ENCODE results near the gene METTL13.
A peak's percentile ranks its signal among the peaks of the same experiment; 100 is the strongest.

Gene METTL13, protein sequence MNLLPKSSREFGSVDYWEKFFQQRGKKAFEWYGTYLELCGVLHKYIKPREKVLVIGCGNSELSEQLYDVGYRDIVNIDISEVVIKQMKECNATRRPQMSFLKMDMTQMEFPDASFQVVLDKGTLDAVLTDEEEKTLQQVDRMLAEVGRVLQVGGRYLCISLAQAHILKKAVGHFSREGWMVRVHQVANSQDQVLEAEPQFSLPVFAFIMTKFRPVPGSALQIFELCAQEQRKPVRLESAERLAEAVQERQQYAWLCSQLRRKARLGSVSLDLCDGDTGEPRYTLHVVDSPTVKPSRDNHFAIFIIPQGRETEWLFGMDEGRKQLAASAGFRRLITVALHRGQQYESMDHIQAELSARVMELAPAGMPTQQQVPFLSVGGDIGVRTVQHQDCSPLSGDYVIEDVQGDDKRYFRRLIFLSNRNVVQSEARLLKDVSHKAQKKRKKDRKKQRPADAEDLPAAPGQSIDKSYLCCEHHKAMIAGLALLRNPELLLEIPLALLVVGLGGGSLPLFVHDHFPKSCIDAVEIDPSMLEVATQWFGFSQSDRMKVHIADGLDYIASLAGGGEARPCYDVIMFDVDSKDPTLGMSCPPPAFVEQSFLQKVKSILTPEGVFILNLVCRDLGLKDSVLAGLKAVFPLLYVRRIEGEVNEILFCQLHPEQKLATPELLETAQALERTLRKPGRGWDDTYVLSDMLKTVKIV

DNA sequence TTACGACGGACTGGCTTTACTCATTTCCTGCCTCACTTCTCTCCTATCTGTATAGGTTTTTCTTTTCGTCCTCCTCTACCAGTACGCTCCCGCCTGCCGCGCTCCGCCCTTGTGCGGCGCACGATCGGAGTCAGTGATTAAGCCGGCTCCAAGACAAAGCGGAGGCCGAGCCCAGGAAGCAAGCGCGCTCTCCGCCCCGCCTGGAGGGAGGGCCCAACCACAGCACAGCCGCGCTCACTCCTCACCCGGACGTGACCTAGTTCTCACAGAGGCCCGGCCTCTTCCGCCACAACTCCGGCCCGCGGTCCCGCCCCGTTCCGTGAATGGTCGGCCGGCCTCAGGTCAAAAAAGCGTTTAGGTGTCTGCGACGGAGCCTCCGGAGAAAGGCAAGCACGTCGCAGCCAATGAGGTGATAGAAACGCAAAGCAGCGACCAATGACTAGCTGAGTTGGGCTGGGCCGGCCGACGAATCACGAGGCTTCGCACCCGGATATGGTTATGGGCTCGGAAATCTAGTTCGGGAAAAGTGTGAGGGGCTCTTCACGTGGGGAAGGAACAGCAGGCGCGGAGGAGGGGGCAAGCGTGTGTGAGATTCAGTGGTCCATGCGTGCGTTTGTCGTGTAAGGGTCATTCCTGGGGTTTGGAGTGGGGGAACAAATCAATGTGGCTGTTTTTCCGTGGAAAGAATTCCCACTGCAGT lies at the start of gene METTL13:
Gene METTL13 (plus strand): TSS at position 485 of the 700 bp plus-strand sequence. CDS start 308 bp downstream, outside the sequence.
- peak; percentile 98 for DNase-seq (ENCODE audit: low spot score)

DNA sequence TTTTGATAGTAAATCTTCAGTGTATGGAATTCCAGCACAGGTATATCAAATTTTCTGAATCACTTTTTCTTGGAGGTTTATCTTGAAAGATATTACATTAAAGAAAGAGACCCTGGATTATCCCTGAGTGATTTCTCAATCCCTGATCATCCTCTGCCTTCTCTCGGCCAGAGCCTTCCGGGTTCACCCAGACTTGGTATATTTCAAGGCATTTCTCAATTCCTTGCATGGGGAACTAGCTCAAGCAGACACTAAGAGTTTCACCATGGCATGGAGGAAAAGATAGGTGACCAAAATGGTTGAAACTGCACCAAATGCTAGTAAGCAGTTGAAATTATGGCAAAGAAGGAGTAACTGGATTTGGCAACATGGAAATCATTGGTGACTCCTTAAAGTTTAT lies 45.3 kb upstream of the METTL13 start:
- DNase-seq (ENCODE audit: low spot score): no peak

DNA sequence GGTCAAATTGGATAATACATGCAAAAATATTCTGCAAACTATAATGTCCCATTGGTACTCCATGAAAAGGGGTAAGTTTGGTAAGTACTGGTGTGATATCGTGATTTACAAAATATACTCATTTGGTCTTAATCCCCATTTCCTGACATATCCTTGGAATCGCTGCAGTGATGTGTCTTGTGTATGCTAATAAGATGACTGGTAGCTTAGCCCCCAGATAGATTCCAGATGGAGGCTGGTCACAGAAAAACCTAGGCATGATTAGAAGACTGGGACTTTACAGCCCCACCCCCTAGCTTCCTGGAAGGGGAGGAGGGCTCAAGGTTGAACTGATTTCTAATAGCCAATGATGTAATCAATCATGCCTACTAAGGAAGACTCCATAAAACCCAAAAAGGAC lies 42.5 kb upstream of the METTL13 start:
- no peak for DNase-seq (ENCODE audit: low spot score)

DNA sequence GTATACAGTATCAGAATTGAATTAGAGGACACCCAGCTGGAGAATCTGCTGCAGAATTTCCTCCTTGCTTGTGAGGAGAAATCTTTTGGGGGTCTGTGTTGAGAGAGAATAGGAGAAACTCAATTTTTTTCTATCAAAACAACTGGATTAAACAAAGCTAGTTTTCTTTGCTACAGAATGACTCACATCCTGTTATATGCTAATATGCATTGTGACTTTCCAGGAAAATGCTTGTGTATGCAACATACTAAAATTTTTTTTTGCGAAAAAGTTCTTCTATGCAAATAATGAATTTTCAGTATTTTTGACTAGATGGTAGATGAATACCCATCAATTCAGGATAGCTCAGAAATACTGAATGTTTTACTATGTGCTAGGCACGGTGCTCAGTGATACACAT lies 41.8 kb upstream of the METTL13 start:
- DNase-seq (ENCODE audit: low spot score): no peak

DNA sequence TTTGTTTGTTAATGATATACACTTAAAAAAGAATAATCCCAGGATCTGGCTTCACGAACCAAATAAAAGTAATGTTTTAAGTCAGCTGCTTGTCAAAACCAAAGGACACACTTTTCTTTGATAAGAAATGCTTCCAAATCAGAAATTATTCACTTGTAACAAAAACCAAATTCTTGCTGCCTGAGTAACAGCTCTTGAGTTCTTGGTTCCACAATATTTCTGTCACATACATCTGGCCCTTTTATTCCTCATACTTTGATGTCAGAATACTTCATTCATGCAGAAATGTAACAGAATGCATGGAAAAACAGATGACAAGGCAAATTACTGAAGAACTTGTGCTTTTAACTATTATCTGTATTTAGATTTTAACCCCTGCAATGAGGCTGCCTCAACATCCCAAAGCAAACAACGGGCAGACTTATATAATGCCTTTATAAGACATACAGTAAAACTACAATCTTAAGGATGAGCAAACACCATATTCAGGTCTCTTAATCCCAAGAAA lies 41.0 kb upstream of the METTL13 start:
- no peak for DNase-seq (ENCODE audit: low spot score)

DNA sequence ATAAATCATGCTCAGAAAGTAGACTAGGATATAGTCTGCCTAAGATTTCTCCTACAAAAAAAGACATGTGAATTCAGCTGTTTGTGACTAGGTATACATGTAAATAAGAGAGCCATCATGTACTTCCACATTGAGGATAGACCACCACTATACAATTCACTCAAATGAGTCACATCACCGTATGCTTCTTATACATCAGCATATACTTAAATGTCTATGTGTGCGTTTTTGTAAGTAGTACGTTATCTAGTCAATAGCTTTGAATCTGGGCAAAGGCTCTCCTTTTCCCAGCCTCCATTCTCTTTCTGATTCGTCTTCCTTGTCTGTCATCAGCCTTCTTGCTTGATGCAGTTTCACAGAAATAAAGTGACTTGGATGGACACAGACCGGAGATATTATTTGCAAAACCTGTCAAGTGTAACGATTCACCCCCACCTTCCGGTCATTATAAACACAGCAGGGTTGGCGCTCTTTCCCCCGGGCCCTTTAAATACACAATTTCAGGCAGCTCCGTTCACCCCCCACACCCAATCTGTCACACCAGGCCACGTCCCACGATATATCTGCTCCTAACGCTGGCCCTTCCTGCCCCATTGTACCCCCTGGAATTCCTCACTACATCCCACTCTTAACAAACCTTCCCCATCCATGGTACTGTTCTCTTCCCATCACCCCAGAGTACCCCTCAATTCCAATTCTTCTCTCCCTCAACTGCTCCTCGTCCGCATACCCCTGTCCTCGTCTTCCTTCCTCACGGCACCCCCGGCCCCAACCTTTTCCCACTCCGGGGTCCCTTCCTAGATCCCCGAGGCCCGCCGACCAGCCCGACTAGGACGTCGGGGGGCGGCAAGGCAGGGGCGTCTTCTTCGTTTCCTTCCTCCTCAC lies 40.2 kb upstream of the METTL13 start:
- peak; percentile 33 for DNase-seq (ENCODE audit: low spot score)

DNA sequence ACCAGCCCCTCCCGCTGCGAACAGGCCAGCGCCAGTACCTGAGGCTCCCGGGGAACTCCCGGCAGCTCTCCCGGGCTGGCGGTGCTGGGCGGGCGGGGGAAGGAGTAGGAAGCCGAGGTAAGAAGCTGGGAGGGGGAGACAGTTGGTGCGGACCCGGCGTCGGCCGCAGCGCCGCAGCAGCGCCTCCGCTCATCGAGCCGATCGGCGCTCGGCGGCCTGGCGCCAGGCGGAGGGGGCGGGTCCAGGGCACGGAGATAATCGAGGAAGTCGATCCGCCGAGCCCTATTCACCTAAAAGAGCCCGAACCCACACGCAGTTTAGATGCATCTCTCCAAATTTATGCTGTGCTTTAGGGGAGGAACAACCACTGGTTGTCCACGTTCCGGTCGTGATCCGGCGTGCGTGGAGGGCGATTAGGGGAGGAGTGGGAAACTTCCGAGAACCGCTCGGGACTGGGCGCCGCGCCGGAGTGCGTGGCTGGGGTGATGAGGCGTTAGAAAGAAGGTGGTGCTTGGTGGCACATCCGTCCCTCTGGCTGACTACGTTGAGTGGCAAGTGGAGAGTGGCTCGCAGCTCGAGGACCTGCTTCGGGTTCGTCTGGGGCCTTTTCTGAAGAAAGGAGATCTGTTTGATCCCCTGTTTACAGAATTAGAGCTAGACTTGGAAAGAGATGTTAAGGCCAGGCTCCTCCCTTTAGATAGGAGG lies 39.4 kb upstream of the METTL13 start, which contains the start of gene VAMP4:
Gene VAMP4 (minus strand): TSS at position 194 of the 705 bp plus-strand sequence. CDS start 3,651 bp downstream, outside the sequence.
- peak; percentile 77 for DNase-seq (ENCODE audit: low spot score)

DNA sequence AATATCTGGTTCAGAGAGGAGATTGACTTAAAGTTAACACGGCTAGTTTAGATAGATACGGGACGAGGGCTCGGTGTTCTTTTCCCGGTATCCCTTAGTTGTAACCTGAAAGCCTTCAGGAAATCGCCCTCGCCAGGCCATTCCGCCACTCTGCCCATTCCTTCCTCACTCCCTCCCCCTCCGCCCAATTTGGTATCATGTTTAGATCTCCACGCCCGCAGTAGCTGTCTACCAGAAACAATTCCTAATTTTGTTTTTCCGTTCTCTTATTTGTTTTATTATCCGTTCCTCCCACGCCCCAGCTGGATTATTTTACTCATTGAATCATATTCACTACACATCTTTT lies 38.9 kb upstream of the METTL13 start:
- DNase-seq (ENCODE audit: low spot score): peak; percentile 49

DNA sequence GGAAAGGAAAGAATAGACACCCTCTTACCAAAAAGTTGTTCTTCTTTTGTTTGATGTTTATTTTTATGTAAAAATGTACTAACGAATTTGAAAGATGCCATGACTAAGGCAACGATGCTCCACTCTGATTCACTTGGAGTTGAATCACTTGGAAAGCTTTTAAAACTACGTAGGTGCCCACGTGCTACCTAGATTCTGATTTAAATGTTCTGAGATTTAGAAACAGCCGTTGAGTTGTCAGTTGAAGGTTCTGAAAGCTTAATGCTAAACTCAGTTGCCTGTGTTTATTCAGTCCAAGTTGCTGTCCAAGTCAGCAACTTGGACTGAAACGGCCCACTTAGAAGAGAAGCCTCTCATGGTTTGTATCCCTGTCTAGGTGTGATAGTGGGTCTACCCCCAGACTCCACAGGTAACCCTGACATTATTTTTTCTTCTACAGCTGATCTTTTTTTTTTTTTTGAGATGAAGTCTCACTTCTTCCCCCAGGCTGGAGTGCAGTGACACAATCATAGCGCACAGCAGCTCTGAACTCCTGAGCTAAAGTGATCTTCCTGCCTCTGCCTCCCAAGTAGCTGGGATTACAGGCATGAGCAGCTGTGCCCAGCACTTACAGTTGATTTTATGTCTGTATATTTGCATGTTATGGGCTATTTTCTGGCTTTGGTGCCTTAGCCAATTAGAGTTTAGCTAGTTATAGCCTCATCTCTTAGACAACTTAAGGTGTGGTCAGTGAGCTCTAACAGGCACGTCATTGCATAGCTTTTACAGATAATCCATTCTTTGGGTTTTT lies 38.2 kb upstream of the METTL13 start:
- DNase-seq (ENCODE audit: low spot score): no peak

DNA sequence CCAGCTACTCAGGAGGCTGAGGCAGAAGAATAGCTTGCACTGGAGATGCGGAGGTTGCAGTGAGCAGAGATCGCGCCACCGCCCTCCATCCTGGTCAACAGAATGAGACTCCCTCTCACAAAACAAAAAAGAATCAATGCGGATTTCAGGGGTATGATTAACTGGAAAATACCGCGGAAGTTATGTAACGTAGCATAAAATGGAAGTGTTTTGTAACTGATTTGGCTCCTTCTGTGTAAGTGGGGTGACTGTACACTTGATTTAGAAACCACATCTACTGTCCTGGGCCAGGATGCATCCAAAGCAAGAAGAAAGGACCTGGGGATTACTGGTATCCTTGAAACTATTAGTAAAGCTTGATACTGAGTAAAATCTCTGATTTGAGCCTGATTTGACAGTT lies 36.5 kb upstream of the METTL13 start:
- no peak for DNase-seq (ENCODE audit: low spot score)

DNA sequence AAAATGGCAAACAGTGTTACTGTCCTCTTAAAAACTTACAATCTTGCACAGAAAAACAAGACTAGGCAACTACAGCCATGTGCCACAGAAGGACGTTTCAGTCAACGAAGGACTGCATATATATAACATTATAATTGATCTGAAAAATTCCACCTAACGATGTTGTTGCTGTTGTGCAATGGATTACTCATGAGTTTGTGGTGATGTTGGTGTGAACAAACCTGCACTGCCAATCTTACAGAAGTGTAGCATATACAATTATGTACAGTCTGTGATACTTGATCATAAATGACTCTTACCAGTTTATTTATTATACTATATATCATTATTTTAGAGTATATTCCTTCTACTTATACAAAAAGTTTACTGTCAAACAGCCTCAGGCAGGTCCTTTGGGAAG lies 32.8 kb upstream of the METTL13 start:
- no peak for DNase-seq (ENCODE audit: low spot score)

DNA sequence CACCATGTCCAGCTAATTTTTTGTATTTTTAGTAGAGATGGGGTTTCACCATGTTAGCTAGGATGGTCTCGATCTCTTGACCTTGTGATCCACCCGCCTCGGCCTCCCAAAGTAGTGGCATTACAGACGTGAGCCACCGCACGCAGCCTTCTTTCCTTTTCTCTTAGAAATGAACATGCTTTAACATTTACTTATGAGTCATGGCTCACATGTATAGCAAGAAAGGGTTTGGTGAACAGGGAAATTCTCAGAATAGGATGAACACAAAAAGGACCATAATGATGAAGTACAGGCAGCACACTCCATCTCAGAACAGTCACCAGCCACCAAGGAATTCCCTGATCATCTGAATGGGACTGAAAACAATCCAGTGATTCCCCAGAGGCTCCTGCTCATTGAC lies 30.2 kb upstream of the METTL13 start:
- DNase-seq (ENCODE audit: low spot score): no peak

DNA sequence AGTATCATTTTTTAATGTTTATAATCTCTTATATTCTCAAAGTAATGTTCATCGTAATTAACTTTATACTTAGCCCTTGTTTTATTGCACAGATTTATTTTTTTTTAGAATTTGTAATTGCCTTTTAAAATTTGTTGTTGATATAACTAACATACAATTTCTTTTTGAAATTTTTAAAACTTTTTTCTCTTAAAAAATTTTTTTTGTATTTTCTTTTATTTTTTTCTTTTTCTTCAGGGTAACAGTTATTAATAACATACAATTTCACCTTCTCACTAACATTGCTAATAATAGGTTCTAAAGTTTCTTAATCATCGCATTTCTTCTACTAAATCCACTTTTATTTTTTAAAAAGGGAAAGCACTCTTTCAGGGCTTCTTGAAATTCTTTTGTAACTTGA lies 28.3 kb upstream of the METTL13 start:
- DNase-seq (ENCODE audit: low spot score): no peak

DNA sequence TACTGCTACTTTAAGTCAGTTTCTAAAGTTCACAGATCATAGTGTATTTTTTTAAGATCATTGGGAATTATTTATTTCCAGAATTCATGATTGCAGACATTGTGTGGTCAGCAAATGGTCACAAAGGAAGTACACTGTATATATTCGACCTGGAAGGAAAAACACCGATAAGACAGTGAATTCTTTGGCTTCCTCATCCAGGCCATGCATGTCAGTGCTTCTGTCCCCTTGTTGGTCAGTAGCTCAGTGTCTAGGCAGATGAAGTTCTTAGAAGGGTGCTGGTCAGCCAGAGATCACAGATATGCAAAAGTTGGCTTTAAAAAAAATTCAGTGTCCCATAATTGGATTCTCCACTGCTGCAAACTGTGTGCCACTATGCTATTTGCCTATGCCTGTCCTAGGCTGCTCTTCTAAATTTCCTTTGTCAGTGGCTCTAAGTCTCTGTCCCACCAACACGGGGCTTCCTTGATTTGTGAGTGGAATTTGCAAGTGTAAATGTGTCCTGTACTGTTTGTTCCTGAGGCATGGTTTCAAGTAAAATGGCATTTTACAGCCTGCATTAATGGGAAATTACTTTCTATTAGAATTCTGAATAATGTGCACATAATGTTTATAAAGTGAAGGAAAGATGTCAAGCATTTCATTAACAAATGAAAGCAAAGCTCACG lies 27.6 kb upstream of the METTL13 start:
- DNase-seq (ENCODE audit: low spot score): no peak

DNA sequence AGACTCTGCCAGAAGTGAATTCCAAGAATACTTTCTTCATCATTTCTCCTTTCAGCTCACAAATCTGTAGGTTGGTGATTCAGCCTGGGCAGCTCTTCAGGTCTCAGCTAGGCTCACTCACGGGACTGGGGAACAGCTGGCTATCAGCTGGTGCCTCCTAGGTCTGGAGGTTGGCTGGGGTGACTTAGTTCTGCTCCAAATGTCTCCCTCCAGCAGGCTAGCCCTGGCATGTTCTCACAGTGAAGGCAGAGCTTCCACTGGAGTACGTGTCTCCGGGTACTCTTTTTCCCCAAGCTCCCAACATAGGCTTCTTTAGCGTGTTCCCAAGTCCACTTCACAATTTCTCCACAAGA lies 27.1 kb upstream of the METTL13 start:
- no peak for DNase-seq (ENCODE audit: low spot score)

DNA sequence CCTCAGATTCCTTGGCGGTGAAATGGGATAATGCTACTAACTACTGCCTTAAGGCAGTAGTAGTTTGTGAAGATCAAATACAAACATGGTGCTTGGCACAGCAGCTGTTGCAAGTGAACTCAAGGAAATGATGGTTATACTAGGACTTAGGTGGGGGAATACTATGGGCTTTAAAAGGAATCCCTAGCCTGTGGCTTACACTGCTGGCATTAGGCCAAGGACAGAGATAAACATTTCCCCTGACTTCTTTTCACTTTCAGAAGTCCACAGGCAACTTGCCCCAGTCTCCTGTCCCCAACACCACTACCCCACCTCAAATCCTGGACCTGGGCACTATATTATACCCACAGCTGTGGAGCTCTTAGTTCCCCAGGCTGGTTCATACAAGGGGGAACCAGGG lies 26.5 kb upstream of the METTL13 start:
- no peak for DNase-seq (ENCODE audit: low spot score)

DNA sequence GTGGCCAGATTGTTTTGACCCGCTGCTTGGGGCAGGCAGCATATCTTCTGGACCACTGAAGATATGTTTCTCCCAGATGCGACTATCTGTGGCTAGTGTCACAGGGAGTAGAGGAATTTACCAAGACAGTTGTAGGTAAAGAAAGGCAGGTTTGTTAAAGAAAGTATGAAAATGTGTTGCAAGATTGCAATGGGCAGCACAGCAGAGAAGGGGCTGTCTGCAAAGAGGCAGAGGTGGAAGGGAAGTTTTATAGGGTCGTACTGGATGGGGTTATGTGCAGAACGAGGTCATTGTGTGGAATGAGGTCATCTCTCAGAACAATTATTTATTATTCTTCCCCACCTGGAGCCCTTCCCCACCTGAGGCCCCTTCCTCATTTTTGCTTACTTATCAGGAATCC lies 24.6 kb upstream of the METTL13 start:
- no peak for DNase-seq (ENCODE audit: low spot score)

DNA sequence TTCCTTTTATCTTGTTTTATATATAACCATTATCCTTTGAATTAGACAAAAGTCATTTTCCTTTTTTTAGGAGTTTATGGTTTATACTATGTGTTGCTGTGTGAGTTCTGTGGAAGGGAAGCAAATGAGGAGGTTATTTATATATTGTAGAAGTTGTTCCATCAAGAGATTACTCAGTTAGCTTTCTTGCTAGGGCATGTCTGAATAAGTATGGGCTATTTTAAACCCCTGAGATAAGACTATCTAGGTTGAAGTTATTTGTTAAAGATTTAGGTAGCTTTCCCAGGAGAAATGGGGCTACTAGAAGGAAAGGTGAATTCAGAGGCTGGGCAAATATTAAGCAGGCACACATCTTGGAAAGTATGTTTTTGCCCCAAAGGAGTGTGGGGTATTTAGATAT lies 23.4 kb upstream of the METTL13 start:
- DNase-seq (ENCODE audit: low spot score): no peak

DNA sequence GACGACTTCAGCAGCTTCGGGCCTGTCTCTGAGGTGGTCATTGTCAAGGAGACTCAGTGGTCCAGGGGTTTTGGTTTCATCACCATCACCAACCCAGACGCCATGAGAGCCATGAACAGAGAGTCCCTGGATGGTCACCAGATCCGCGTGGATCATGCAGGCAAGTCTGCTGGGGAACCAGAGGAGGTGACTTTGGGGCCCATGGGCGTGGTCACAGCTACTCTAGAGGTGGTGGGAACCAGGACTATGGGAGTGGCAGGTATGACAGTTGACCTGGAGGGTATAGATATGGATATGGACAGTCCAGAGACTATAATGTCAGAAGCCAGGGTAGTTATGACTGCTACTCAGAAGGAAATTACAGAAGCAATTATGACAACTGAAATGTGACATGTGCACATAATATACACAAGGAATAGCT lies 19.3 kb upstream of the METTL13 start:
- no peak for DNase-seq (ENCODE audit: low spot score)

DNA sequence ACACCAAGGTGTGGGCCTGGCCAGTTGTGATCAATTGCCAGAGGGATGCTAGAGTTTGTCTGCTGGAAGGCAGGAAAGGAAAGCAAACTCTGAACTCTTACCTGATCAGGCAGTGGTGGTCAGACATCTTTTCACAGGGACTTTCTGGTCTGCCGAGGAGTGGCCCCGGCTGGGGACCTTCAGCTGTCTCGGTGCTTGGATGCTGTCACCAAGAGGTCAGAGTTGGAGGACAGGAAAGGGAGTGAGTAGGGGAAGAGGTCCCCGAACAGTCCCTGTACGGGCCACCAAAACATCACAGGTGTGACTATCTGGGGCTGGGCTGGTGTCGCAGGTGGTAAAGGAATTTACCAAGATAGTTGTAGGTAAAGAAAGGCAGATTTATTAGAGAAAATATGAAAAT lies 17.7 kb upstream of the METTL13 start:
- no peak for DNase-seq (ENCODE audit: low spot score)
